NCI-H748 treated with DMSO at 0.1 percent for 48 hours (cell line): ENCODE measurements around the gene BICRA.
"Not testable (repeated sequence)": the region's sequence is repeated elsewhere in the genome, so short reads cannot be mapped to it uniquely, and the experiment has no call there.

Experiments
- DNase-seq: peaks from one replicate; lab custom pipeline; 2025; lab: John Stamatoyannopoulos, UW

The BICRA gene

GRCh38 chr19:47631681-47632446 is 22.9 kb downstream of the BICRA start:
- DNase-seq, result no peak

- DNase-seq, result no peak
Observed at GRCh38 chr19:47633517-47633916, 24.6 kb downstream of the BICRA start.

- no peak for DNase-seq
Observed at GRCh38 chr19:47633996-47634395, 25.1 kb downstream of the BICRA start.

DNA sequence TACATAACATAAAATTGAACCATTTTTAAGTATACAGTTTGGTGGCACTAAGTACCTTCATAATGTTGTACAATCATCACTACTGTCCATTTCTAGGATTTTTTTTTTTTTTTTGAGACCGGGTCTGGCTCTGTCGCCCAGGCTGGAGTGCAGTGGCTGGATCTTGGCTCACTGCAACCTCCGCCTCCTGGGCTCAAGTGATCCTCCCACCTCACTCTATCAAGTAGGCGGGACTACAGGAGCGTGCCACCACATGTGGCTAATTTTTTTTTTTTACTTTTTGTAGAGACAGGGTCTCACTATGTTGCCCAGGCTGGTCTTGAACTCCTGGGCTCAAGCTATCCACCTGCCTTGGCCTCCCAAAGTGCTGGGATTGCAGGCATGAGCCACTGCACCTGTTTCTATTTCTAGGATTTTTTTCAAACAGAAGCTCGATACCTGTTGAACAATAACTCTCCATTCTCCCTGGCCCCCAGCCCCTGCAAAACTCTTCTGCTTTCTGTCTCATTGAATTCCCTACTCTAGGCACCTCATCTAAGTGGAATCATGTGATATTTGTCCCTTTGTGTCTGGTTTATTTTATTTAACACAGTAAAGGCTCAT is 26.3 kb downstream of the BICRA start:
- DNase-seq, result not testable (repeated sequence)

DNA sequence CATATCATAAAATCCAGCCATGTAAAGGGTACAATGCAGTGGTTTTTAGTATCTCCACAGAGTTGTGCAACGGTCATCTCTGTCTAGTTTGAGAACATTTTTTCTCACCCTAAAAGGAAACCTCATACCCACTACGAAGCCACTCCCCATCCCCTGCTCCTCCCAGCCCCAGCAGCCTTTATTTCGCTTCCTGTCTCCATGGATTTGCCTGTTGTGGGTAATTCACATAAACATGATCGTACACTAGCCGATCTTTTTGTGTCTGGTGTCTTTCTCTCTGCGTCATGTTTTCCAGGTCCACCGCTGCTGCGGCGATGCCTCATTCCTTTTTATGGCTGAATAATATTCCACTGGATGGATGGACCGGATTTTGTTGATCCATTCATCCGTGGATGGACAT is 28.6 kb downstream of the BICRA start:
- no peak for DNase-seq

GRCh38 chr19:47641891-47642485 is 33.1 kb downstream of the BICRA start:
- no peak for DNase-seq

DNA sequence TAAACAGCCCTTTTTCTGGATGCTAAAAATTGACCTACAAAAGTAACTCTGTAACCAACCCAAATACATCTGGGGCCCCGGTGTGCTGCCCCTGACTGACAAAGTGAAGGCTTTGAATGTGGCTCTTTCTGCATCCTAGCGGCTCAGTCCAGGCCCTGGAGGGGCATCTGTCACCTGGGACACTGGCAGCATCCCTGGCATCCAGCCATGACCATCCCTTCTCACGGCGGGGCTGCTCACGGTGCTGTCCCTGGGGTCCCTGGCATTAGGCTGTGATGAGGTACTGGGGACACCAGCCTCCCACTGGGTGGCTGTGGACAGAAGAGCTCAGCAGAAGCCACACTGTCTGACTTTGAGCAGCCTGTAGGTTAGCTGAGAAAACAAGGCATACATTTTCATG is 34.3 kb downstream of the BICRA start:
- DNase-seq, result no peak

DNA sequence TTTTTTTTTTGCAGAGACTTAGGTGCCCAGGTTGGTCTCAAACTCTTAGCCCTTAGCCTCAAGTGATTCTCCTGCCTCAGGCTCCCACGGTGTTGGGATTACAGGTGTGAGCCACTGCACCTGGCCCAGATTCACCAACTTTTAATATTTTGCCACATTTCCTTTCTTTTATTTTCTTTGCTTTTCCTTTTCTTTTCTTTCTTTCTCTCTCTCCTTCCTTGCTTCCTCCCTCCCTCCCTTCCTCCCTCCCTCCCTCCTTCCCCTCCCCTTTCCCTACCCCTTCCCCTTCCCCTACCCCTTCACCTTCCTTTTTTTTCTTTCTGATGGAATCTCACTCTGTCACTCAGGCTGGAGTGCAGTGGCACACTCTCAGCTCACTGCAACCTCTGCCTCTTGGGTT is 35.3 kb downstream of the BICRA start:
- DNase-seq, result no peak

- DNase-seq, result no peak
Observed at GRCh38 chr19:47644743-47645482, 36.0 kb downstream of the BICRA start.

DNA sequence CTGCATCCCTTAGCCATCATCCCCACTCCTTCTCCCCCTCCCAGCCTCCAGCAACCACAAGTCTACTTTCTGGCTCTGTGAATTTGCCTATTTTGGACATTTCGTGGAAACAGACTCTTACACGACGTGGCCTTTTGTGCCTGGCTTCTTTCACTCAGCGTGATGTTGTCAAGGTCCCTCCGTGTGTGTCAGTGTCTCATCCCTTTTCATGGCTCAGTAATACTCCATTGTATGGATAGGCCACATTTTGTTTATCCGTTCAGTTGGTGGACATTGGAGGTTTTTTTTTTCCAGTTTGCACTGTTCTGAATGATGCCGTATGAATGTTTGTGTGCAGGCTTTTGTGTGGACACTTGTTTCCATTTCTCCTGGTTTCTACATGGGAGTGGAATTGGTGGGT is 38.0 kb downstream of the BICRA start:
- no peak for DNase-seq

GRCh38 chr19:47649588-47649987 is 40.7 kb downstream of the BICRA start:
- DNase-seq, result no peak

GRCh38 chr19:47650700-47651099 is 41.8 kb downstream of the BICRA start:
- DNase-seq, result no peak

DNA sequence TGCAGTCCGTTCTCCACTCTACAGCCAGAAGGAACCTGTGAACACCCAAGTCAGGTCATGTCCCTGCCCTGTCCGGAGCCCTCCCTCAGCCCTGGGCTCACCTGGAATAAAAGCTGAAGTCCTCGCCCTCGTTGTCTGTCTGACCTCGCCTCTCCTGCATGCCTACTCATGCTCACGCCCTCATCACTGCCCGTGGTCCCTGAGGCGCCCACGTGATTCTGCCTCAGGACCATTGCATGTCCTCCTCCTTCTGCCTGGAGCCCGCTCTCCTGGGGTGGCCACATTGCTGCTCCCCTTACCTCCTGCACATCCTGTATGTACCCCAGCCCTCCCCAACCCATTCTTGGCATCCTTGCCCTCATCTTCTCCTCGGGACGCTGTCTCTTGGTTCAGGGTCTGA is 42.2 kb downstream of the BICRA start:
- DNase-seq, result no peak

DNA sequence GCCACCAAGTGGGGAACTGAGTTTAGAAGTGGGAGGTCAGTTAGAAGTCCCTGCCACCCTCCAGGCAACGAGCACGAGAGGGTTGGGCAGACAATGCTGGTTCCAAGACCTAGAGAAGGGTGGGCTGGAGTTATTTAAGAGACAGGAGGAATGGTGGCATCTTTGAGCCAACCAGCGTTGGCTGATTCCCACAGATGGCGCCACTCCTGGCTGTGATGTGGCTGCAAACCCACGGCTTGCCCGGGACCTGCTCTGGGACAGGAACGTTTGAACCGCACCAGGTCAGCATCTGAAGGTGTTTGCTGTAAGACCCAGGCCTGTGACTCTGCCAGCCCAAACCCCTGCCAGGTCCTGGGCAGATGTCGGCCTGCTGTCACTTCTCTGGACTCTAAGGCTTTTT is 42.8 kb downstream of the BICRA start:
- DNase-seq, result no peak

- no peak for DNase-seq
Observed at GRCh38 chr19:47652285-47652684, 43.4 kb downstream of the BICRA start.

GRCh38 chr19:47653856-47654255 is 44.9 kb downstream of the BICRA start:
- no peak for DNase-seq

DNA sequence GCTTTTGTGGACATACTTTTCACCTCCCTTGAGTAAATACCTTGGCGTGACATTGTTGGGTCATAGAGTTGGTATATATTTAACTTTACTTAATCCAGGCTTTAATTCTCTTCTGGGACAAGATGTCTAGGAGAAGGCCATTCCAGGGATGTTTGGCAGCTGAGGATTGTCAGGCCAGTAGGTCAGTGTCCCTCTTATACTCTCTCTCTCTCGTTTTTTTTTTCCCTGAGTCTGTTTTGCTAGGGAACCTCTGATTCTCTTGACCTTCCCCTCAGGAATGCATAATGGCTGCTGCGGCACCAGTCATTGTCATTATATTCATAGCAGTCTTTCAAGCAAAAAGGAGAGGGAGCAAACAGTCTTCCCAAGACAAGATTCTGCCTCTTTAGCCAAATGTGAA is 48.8 kb downstream of the BICRA start:
- no peak for DNase-seq

DNA sequence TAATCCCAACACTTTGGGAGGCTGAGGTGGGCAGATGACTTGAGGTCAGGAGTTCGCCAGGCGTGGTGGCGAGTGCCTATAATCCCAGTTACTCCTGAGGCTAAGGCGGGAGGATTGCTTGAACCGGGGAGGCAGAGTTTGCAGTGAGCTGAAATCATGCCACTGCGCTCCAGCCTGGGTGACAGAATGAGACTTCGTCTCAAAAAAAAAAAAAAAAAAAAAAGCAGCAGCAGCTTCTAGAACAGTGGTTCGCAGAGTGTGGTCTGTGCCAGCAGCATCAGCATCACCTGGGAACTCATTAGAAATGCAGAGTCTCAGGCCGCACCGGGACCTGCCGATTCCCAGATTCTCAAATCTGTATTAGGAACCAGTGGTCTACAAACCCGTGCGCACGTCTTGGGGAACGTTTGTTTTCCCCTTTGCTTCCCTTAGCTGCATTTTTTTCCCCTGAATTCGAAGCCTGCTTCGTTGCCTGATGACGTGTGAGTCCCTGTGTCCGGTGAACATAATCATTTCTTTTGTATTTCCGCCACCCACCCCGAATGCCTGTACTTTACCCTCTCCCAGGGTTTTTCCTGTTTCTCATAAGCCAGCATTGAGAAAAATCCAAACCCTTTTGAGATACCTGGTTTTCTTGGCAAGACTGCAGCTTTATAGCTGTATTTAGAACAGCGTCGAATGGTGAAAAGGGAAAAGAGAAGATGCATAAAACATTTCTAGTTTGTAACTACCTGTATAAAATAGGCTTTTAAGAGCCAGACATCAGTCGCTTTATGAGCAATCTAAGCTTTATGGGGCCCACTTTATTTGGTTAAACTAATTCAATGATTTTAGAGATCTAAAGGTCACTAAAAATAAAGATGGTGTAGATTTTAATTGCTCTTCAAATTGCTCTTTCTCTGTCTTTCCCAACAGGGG is 49.8 kb downstream of the BICRA start:
- DNase-seq, result no peak

DNA sequence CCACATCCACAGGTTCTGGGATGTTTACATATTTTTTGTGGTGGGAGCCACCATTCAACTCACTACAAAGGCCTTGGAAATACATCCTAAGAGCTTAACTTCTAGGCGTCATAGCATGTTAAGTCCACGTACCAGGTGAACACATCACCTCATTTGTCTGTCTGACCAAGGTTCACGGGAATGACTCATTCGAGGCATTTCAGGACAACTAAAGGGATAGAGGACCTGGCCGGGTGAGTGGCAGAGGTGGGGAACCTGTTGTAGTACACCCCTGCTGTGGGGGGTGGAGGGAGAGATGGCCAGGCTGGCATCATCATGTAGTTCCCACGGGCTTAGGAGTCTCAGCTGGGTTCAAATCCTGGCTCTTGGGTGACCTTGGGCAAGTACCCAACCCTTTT is 51.5 kb downstream of the BICRA start:
- DNase-seq, result no peak

DNA sequence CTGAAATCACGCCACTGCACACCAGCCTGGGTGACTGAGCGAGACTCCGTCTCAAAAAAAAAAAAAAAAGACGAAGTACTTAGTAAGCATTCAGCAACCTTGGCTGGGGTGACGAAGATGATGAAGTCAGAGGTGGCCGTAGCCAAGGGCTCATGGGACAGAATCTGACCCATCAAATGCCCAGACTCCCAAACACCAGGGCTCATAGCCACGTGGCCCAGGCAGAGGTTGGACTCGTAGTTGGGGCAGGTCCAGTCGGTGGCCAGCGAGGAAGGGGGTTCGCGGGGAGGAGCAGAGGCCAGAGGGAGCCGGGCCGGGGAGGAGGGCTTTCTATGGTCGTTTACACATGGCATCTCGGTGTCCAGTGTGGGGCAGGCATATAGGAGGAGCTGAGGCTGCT is 52.2 kb downstream of the BICRA start:
- DNase-seq, result no peak

DNA sequence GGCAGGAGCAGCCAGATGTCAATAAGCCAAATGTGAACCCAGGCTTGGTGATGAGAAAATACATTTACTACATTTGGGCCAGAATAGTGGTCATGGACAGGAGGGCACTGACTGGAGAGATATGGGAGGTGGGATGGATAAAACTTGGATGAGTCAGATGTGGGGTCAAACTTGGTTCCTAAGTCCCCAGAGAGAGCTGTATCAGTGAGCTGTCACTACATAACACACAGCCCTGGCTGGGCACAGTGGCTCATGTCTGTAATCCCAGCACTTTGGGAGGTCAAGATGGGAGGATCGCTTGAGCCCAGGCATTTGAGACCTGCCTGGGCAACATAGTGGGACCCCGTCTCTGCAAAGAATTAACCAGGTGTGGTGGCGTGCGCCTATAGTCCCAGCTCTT is 52.7 kb downstream of the BICRA start:
- DNase-seq, result no peak

DNA sequence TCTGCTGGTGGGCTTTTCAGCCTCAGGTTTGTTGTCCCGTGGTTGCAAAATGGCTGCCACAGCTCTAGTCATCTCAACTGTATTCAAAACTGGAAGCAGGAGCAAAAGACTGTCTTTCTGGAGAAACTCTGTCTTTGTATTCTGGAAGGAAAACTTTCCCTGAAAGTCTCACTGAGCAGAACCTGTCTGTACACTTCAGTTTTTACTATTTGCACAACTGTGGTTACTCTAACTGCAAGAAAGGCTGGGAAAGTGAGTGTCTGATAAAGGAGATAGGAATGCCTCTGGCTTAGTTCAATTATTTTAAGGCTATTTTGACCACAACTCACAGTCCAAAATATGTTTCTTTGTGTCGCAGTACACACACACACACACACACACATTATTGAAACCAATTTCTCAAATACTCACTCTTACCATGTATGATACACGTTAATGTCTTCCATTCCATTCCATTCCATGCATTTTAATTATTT is 54.5 kb downstream of the BICRA start:
- DNase-seq, result no peak
